Erythroblast (primary cell): ENCODE results near the gene CSTPP1.
"Not testable (repeated sequence)": the region's sequence is repeated elsewhere in the genome, so short reads cannot be mapped to it uniquely, and the experiment has no call there.

ENCODE experiments used
- GATA1 ChIP-seq: IDR thresholded peaks from 2 replicates; pipeline ENCODE4 v1.6.1; 2011; ENCODE audit warnings: low read depth, mild to moderate bottlenecking, control low read depth, low read length, moderate library complexity
- POLR2A ChIP-seq: IDR thresholded peaks from 2 replicates; pipeline ENCODE4 v1.6.1; 2011; ENCODE audit warnings: mild to moderate bottlenecking, low read length

GRCh38 chr11:46997796-46998195 lies 61.2 kb downstream of the CSTPP1 start:
- not testable (repeated sequence) for TF ChIP-seq GATA1, POLR2A
